Esophagus (tissue), 2 donors: ENCODE measurements around the gene ZNF534. TPM values are rescaled to one million over a fixed set of nuclear protein-coding genes. Genes with fewer than 3 reads are reported as not detected.

Experiments used
- H3K27ac ChIP-seq, 2 donors: one replicate each; pipeline ENCODE4 v1.5.1; 2013; ENCODE audit warnings: low read depth in 2 of 2, mild to moderate bottlenecking in 2 of 2, inconsistent platforms in 1 of 2, low read length in 1 of 2, moderate library complexity in 1 of 2
- H3K27me3 ChIP-seq, 2 donors: one replicate each; pipeline ENCODE4 v1.6.1; 2013; ENCODE audit warnings: low read length in 2 of 2, control low read depth in 1 of 2, mild to moderate bottlenecking in 1 of 2; ENCODE audit not compliant: insufficient read depth in 2 of 2, control insufficient read depth in 1 of 2
- H3K36me3 ChIP-seq, 2 donors: one replicate each; pipeline ENCODE4 v1.6.1; 2013; ENCODE audit warnings: low read length in 1 of 2; ENCODE audit not compliant: control insufficient read depth in 2 of 2, insufficient read depth in 2 of 2
- H3K4me1 ChIP-seq, 2 donors: one replicate each; pipeline ENCODE4 v1.6.1; 2013; ENCODE audit warnings: low read length in 1 of 2; ENCODE audit not compliant: control insufficient read depth in 2 of 2, insufficient read depth in 2 of 2
- H3K4me3 ChIP-seq, 2 donors: one replicate each; pipeline ENCODE4 v1.5.1; 2013; ENCODE audit warnings: low read length in 2 of 2, mild to moderate bottlenecking in 2 of 2, low read depth in 1 of 2, moderate library complexity in 1 of 2
- H3K9me3 ChIP-seq, 2 donors: one replicate each; pipeline ENCODE4 v1.6.1; 2013; ENCODE audit warnings: mild to moderate bottlenecking in 2 of 2, low read depth in 1 of 2, low read length in 1 of 2, moderate library complexity in 1 of 2; ENCODE audit not compliant: control insufficient read depth in 2 of 2, insufficient read depth in 1 of 2
- whole genome bisulfite sequencing, 2 donors: extraction: QIAGEN DNeasy Blood & Tissue Kit; methylation state at CpG; one replicate each; pipeline ENCODE4 v1.1.7; 2013; 5-methylcytosine and 5-hydroxymethylcytosine counted together
- polyA plus RNA-seq, 2 donors: library from polyadenylated mRNA; stranded (reverse); fragments of 200-250 nt; gene quantifications; one replicate each; pipeline ENCODE4 v1.2.3, GENCODE V29; 2013
- donor health status: healthy with polysubstance abuse.
- donor health status: Bipolar disorder and iron deficiency.

The ZNF534 gene
- polyA plus RNA-seq, result under 1 TPM; 0.04 to 0.05 TPM

DNA sequence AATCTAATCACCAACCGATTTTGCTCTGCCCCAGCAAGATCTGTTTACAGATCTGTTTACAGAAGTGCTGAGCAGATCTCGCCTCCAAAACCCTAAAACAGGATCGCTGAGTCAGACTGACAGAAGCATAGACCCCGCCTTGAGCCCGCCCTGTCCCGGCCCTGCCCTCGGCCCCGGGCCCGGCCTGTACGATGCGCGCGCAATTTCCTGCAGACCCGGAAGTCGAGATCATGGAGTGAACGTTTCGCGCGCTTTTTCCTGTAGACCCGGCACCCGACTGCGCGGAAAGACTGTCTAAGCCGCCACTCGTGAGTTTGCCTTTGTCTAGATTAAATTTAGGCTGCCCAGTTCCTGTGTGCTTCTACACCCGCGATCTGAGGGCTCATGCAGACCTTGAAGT, at the start of gene ZNF534:
ZNF534 (plus strand) TSS at position 212 of the 400 bp plus-strand sequence. CDS start 2,327 bp downstream, outside the sequence.
- Histone ChIP-seq H3K27me3 (no peaks in the 10 kb centered on the region), H3K4me1 (no peaks in the 10 kb centered on the region), H3K36me3 (no peaks in the 10 kb centered on the region), H3K27ac (no peak within 1 kb of the TSS), H3K9me3 (peaks cover 22 to 28% of the 10 kb centered on the region in 2 donors), H3K4me3 (no peak within 1 kb of the TSS)
- WGBS, 2 donors, result 61 to 63% methylated on average over 27 of the region's 27 CpGs

GRCh38 chr19:52391135-52391534, 37.8 kb upstream of the ZNF534 start:
- H3K9me3 ChIP-seq, result peaks cover 20 to 22% of the 10 kb centered on the region in 2 donors
- H3K27me3 ChIP-seq, result no peaks in the 10 kb centered on the region
- WGBS, 2 donors, result 59 to 60% methylated on average over 1 of the region's 1 CpG
- no peaks in the 10 kb centered on the region for H3K4me1 ChIP-seq
- H3K4me3 ChIP-seq, result no peak overlapping the region
- no peak overlapping the region for H3K27ac ChIP-seq
- no peaks in the 10 kb centered on the region for H3K36me3 ChIP-seq

GRCh38 chr19:52397310-52398080, 31.5 kb upstream of the ZNF534 start, which contains the start of gene ZNF528:
TSS of gene ZNF528 (plus strand) at chr19:52397849. CDS start at chr19:52402014, 4,165 bp downstream.
- Histone ChIP-seq H3K36me3 (peaks cover 0 to 8% of the 10 kb centered on the region in 2 donors), H3K9me3 (peaks cover 9 to 25% of the 10 kb centered on the region in 2 donors), H3K4me3 (peak within 1 kb of the TSS; percentile 73 to 74), H3K27me3 (no peaks in the 10 kb centered on the region), H3K4me1 (peaks cover 0 to 4% of the 10 kb centered on the region in 2 donors), H3K27ac (peak within 1 kb of the TSS; percentile 75 to 76)
- WGBS, 2 donors, result 1% methylated on average over 36 of the region's 36 CpGs

- Histone ChIP-seq H3K27me3 (no peaks in the 10 kb centered on the region), H3K36me3 (peaks cover 0 to 10% of the 10 kb centered on the region in 2 donors), H3K4me1 (peaks cover 0 to 4% of the 10 kb centered on the region in 2 donors), H3K4me3 (peak overlapping the region; percentile 73 to 74), H3K9me3 (peaks cover 9 to 25% of the 10 kb centered on the region in 2 donors), H3K27ac (peak overlapping the region; percentile 75 to 76)
- WGBS, 2 donors, result 3 to 7% methylated on average over 14 of the region's 14 CpGs
These were observed 30.9 kb upstream of the ZNF534 start for GRCh38 chr19:52398081-52398441.

- H3K36me3 ChIP-seq, result peaks cover 18 to 19% of the 10 kb centered on the region in 2 donors
- no peaks in the 10 kb centered on the region for H3K27me3 ChIP-seq
- H3K4me1 ChIP-seq, result no peaks in the 10 kb centered on the region
- no peak overlapping the region for H3K4me3 ChIP-seq
- 96 to 98% methylated on average over 6 of the region's 6 CpGs for WGBS, 2 donors
- H3K9me3 ChIP-seq, result peaks cover 14 to 34% of the 10 kb centered on the region in 2 donors
- H3K27ac ChIP-seq, result no peak overlapping the region
These were observed 18.7 kb upstream of the ZNF534 start for GRCh38 chr19:52410276-52410675.

- peaks cover 23 to 37% of the 10 kb centered on the region in 2 donors for H3K9me3 ChIP-seq
- no peaks in the 10 kb centered on the region for H3K27me3 ChIP-seq
- H3K27ac ChIP-seq, result no peak overlapping the region
- peaks cover 0 to 2% of the 10 kb centered on the region in 2 donors for H3K36me3 ChIP-seq
- no peak overlapping the region for H3K4me3 ChIP-seq
- no peaks in the 10 kb centered on the region for H3K4me1 ChIP-seq
- WGBS, 2 donors, result 96 to 97% methylated on average over 5 of the region's 5 CpGs
These were observed 13.2 kb upstream of the ZNF534 start for GRCh38 chr19:52415711-52416110.

DNA sequence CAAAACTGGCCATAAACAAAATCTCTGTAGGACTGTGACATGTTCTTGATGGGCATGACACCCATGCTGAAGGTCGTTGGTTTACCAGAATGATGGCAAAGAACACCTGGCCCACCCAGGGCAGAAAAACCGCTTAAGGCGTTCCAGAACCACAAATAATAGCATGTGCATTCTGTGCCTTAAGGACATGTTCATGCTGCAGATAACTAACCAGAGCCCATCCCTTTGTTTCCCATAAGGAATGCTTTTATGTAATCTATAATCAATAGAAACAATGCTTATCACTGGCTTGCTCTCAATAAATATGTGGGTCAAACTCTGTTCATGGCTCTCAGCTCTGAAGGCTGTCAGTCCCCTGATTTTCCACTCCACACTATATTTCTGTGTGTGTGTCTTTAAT, 13.2 kb downstream of the ZNF534 start:
- WGBS, 2 donors, result 66 to 71% methylated on average over 3 of the region's 3 CpGs
- Histone ChIP-seq H3K4me1 (no peaks in the 10 kb centered on the region), H3K9me3 (peaks cover 2 to 16% of the 10 kb centered on the region in 2 donors), H3K27me3 (no peaks in the 10 kb centered on the region), H3K27ac (no peak overlapping the region), H3K36me3 (no peaks in the 10 kb centered on the region), H3K4me3 (no peak overlapping the region)

- Histone ChIP-seq H3K27ac (no peak overlapping the region), H3K27me3 (no peaks in the 10 kb centered on the region), H3K4me3 (no peak overlapping the region), H3K4me1 (no peaks in the 10 kb centered on the region), H3K9me3 (peaks cover 2 to 16% of the 10 kb centered on the region in 2 donors), H3K36me3 (no peaks in the 10 kb centered on the region)
- 43 to 46% methylated on average over 2 of the region's 2 CpGs for WGBS, 2 donors
These were observed 15.6 kb downstream of the ZNF534 start for GRCh38 chr19:52444506-52444905.

- H3K36me3 ChIP-seq, result no peaks in the 10 kb centered on the region
- H3K27ac ChIP-seq, result no peak overlapping the region
- 29 to 43% methylated on average over 31 to 41 of the region's 41 CpGs for WGBS, 2 donors
- H3K4me1 ChIP-seq, result no peaks in the 10 kb centered on the region
- H3K27me3 ChIP-seq, result no peaks in the 10 kb centered on the region
- H3K4me3 ChIP-seq, result no peak overlapping the region
- H3K9me3 ChIP-seq, result peaks cover 11 to 34% of the 10 kb centered on the region in 2 donors
These were observed 22.3 kb downstream of the ZNF534 start for GRCh38 chr19:52451241-52451640.
